Non-pigmented ciliary epithelial cell (primary cell): ENCODE data around the gene COX4I1.

Source experiments
- DNase-seq: peaks from one replicate; pipeline ENCODE4 v3.0.0-alpha.2; 2010; ENCODE audit warnings: low read depth

Gene COX4I1

GRCh38 chr16:85799497-85800320 is at the start of gene COX4I1, which contains the start of gene EMC8:
TSS of gene COX4I1 (plus strand) at chr16:85799695. CDS start at chr16:85801206, 1,511 bp downstream.
TSS of gene EMC8 (minus strand) at chr16:85799544. CDS start at chr16:85799295, 249 bp downstream.
- DNase-seq, result peak; percentile 44

GRCh38 chr16:85749771-85750145 is 49.7 kb upstream of the COX4I1 start:
- DNase-seq, result no peak

- no peak for DNase-seq
These were observed 49.2 kb upstream of the COX4I1 start for GRCh38 chr16:85750146-85750826.

- DNase-seq, result no peak
These were observed 48.4 kb upstream of the COX4I1 start, which contains the start of gene C16orf74 for GRCh38 chr16:85750827-85751697. TSS of gene C16orf74 (minus strand) at chr16:85751096. CDS start at chr16:85735217, 15,879 bp downstream.

- no peak for DNase-seq
These were observed 47.6 kb upstream of the COX4I1 start for GRCh38 chr16:85751698-85752501.

GRCh38 chr16:85752511-85753420 is 46.7 kb upstream of the COX4I1 start:
- DNase-seq, result no peak

- DNase-seq, result no peak
These were observed 45.9 kb upstream of the COX4I1 start for GRCh38 chr16:85753559-85753958.

GRCh38 chr16:85753976-85754375 is 45.5 kb upstream of the COX4I1 start:
- DNase-seq, result no peak

GRCh38 chr16:85754413-85754812 is 45.1 kb upstream of the COX4I1 start:
- no peak for DNase-seq

GRCh38 chr16:85755929-85756768 is 43.3 kb upstream of the COX4I1 start:
- no peak for DNase-seq

- DNase-seq, result no peak
These were observed 42.1 kb upstream of the COX4I1 start for GRCh38 chr16:85757341-85757822.

- DNase-seq, result no peak
These were observed 40.4 kb upstream of the COX4I1 start for GRCh38 chr16:85759136-85759535.

- DNase-seq, result no peak
These were observed 39.7 kb upstream of the COX4I1 start for GRCh38 chr16:85759631-85760419.

- DNase-seq, result no peak
These were observed 37.6 kb upstream of the COX4I1 start for GRCh38 chr16:85761861-85762260.

GRCh38 chr16:85762970-85763369 is 36.5 kb upstream of the COX4I1 start:
- no peak for DNase-seq

- DNase-seq, result no peak
These were observed 35.9 kb upstream of the COX4I1 start for GRCh38 chr16:85763616-85764015.

- DNase-seq, result no peak
These were observed 34.3 kb upstream of the COX4I1 start for GRCh38 chr16:85765211-85765610.

- DNase-seq, result no peak
These were observed 33.7 kb upstream of the COX4I1 start for GRCh38 chr16:85765767-85766166.
